ENCODE results near the gene ARHGDIB.

DNA sequence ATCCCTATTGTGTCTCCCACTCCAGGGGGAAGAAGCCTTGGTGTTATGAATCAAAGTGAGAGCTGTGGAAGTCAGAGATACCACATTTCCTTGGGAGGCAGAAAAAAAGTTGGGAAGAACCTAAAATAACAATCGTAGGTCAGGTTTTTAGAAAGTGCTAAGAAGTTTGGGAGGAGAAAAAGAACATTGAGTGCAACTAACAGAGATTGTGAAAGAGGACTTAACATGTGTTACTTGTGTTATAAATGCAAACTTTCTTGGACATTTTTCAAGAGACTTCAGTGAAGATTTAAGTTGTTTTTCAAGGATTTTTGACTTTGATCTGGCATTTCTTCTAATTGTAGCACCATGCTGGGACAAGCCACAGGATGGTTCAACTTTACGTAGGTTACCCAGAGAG is 15.2 kb downstream of the ARHGDIB start:
- TF ChIP-seq EZH2 (IDR thresholded peaks at IDR 0.05; ENCODE audit: insufficient read depth, low read length): no peak
- TF ChIP-seq, protein P1, sequence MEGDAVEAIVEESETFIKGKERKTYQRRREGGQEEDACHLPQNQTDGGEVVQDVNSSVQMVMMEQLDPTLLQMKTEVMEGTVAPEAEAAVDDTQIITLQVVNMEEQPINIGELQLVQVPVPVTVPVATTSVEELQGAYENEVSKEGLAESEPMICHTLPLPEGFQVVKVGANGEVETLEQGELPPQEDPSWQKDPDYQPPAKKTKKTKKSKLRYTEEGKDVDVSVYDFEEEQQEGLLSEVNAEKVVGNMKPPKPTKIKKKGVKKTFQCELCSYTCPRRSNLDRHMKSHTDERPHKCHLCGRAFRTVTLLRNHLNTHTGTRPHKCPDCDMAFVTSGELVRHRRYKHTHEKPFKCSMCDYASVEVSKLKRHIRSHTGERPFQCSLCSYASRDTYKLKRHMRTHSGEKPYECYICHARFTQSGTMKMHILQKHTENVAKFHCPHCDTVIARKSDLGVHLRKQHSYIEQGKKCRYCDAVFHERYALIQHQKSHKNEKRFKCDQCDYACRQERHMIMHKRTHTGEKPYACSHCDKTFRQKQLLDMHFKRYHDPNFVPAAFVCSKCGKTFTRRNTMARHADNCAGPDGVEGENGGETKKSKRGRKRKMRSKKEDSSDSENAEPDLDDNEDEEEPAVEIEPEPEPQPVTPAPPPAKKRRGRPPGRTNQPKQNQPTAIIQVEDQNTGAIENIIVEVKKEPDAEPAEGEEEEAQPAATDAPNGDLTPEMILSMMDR (IDR thresholded peaks at IDR 0.05; ENCODE audit: insufficient read depth, low read depth, low read length): no peak

Data from astrocyte (in vitro differentiated cells and primary cell).